Kidney epithelial cell (primary cell): ENCODE data around the gene TAF4. TPM values are rescaled to one million over a fixed set of nuclear protein-coding genes. Genes with fewer than 3 reads are reported as not detected.

Experiments
- DNase-seq: peaks from one replicate; pipeline ENCODE4 v3.0.0-alpha.2; 2010; ENCODE audit warnings: low read depth
- H3K27me3 ChIP-seq: 2 replicates; pipeline ENCODE4 v1.6.0; 2011; ENCODE audit warnings: low read length; ENCODE audit not compliant: control insufficient read depth, insufficient read depth
- H3K36me3 ChIP-seq: 2 replicates; pipeline ENCODE4 v1.5.1; 2011; ENCODE audit warnings: low read length; ENCODE audit not compliant: control insufficient read depth, insufficient read depth
- H3K4me3 ChIP-seq: 2 replicates; pipeline ENCODE4 v1.5.1; 2011; ENCODE audit warnings: low read depth, mild to moderate bottlenecking, control low read depth, low read length
- total RNA-seq: library from RNA; depleted of rRNA; stranded (reverse); fragments of >200 nt; gene quantifications from 2 replicates; pipeline ENCODE4 v1.2.3, GENCODE V29; 2015
- TF ChIP-seq, protein P1 (sequence below): IDR thresholded peaks from 2 replicates; pipeline ENCODE4 v1.5.1; 2011; ENCODE audit warnings: mild to moderate bottlenecking, moderate library complexity, low read length, control low read depth, inconsistent platforms; ENCODE audit not compliant: insufficient read depth, poor library complexity, severe bottlenecking

The TAF4 gene
- total RNA-seq, 1 donor from 2014 or later = 5.9 TPM

DNA sequence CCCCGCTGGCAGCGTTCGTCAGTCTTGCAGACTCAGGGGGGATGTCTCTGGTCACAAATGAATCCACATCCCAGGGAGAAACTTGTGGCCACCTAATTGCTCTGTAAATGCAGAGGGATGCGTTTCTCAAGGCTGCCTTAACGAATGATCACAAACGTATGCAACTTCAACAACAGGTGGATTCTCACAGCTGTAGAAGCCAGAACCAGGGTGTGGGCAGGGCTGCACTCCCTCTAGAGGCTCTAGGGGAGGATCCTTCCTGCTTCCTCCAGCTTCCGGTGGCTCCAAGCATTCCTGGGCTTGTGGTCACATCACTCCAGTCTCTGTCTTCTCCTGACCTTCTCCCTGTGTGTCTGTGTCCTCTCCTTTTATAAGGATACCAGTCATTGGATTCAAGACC is 3.3 kb upstream of the TAF4 start:
- TF ChIP-seq, protein P1, sequence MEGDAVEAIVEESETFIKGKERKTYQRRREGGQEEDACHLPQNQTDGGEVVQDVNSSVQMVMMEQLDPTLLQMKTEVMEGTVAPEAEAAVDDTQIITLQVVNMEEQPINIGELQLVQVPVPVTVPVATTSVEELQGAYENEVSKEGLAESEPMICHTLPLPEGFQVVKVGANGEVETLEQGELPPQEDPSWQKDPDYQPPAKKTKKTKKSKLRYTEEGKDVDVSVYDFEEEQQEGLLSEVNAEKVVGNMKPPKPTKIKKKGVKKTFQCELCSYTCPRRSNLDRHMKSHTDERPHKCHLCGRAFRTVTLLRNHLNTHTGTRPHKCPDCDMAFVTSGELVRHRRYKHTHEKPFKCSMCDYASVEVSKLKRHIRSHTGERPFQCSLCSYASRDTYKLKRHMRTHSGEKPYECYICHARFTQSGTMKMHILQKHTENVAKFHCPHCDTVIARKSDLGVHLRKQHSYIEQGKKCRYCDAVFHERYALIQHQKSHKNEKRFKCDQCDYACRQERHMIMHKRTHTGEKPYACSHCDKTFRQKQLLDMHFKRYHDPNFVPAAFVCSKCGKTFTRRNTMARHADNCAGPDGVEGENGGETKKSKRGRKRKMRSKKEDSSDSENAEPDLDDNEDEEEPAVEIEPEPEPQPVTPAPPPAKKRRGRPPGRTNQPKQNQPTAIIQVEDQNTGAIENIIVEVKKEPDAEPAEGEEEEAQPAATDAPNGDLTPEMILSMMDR = no peak
- Histone ChIP-seq H3K27me3 (no peaks in the 10 kb centered on the region), H3K36me3 (no peaks in the 10 kb centered on the region), H3K4me3 (no peak overlapping the region)
- DNase-seq = no peak

DNA sequence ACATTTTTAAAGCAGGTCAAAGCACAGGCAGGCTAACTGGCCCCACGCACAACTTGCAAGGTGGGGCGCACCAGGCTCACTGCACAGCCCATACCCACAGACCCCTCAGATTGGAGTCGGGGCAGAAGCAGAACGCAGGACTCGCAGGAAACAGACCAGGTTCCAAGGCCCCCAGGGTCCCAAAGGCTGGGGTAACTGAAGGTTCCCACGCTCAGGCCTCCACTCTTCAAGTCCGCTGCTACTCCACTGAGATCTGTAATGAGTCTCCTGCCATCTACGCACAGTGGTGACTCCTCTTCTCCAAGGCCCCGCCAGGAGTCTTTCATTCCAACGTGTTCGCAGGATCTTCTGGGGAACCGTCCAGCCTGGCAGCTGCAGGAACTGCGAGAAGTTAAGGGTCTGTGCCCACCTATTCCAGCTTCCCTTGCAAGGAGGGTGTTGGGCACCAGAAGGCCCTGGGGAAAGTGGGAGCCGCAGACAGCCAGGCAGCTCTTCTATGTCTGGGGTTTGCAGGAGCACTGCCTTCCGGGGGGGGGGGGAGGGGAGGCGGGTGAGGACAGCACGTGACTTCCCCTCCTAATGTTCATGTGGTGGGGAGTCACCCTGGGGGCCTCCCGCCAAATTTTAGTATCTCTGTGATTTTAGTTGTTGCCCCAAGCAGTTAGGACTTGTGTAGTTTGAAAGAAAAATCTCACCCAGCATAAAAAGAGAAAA is 2.0 kb upstream of the TAF4 start:
- DNase-seq = no peak
- no peaks in the 10 kb centered on the region for H3K27me3 ChIP-seq
- H3K36me3 ChIP-seq = no peaks in the 10 kb centered on the region
- H3K4me3 ChIP-seq = no peak overlapping the region
- TF ChIP-seq, protein P1 = no peak

DNA sequence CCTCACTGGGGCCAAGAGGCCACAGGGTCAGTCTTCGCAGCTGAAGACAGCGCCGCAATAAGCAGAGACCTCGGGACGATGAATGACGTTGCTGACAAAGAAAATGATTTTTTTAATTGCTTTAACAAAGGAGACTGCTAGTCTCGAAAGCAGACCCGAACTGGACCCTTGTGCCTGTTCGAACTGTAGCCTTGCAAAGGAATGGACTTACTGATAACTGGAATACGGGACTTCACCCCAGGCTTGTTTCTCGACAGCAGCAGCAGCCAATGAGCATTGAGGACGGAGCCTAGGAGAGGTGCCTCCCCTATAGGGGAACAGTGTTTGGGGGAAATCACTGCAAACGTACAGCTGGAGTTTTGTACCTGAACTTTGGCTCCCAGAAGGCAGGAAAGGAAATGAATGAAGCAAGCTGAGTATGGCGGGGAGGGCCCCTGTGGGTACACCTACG is 1.3 kb upstream of the TAF4 start:
- TF ChIP-seq, protein P1 = no peak
- Histone ChIP-seq H3K36me3 (no peaks in the 10 kb centered on the region), H3K27me3 (no peaks in the 10 kb centered on the region), H3K4me3 (peak overlapping the region; percentile 53)
- no peak for DNase-seq

DNA sequence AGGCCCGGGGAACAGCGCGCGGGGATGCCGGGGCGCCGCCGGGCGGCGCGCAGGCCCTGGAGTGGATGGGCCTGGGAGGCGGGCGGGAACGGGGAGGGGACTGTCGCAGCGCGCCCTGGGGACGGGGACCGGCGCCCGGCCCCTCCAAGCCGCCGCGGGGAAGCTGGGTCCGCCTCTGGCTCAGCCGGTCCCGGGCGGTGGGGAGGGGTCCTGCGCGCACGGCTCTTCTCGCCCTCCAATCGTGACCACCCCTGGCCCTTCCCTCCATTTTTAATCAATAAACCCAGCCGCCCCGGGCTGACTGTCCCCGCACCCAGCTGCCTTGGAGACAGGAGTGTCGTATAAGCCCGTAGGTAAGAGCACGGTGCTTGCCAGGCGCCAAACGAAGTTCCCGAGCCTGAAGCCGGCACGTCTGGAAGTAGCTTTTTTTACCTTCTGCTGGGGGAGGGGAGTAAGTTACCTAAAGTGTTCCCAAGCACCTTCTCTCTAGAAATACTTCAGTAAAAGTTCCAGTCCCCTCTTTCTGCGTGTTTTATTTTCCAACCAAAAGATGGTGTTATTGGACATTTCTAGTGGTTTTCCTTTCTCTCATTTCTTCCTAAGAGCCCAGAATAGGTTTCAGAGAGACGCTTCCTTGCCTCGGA is 780 bp upstream of the TAF4 start:
- TF ChIP-seq, protein P1 = no peak
- DNase-seq = peak; percentile 21
- Histone ChIP-seq H3K4me3 (peak overlapping the region; percentile 53), H3K36me3 (no peaks in the 10 kb centered on the region), H3K27me3 (no peaks in the 10 kb centered on the region)

DNA sequence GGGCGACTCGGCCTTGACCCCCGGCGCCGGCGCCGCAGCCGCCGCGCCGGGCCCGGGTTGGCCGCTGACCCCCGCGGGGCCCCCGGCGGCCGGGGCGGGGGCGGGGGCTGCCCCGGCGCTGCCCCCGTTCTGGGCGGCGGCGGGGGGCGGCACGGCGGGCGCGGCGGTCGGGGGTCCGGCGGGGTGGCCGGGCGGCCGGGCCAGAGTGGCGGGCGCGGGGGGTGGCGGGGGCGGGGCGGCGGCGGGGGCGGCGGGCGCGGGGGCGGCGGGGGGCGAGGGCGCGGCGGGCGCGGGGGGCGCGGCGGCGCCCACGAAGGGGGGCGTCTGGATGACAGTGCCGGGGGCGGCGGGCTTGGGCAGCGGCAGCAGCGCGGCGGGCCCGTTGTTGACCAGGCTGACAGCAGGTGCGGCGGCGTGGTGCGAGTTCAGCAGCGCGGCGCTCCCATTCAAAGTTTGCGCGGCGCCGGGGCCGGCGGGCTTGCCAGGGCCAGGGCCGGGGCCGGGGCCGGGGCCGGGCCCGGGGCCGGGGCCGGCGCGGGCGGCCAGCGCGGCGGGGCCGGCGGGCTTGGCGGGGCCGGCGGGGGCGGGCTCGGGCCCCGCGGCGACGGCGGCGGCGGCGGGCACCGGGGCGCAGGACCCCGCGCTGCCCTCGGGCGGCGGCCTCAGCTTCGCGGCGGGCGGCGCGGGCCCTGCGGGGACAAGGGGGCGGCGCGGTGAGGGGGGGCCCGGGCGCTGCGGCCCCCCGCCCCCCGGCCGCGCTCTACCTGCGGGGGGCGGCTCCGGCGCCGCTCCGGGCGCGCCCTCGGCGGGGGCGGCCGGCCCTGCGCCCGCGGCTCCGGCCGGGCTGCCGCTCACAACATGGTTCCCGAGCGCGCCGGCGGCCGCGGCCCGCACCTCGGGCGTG is 659 bp downstream of the TAF4 start:
- TF ChIP-seq, protein P1 = no peak
- peak overlapping the region; percentile 55 for H3K4me3 ChIP-seq
- H3K36me3 ChIP-seq = no peaks in the 10 kb centered on the region
- H3K27me3 ChIP-seq = no peaks in the 10 kb centered on the region
- DNase-seq = no peak
